Measurements from ENCODE around the gene DCDC2. TPM values are rescaled to one million over a fixed set of nuclear protein-coding genes. Genes with fewer than 3 reads are reported as not detected.
A peak's percentile ranks its signal among the peaks of the same experiment; 100 is the strongest.

The DCDC2 gene
- total RNA-seq, 1 donor from 2014 or later = 1.4 TPM

GRCh38 chr6:24287239-24287638 is 70.6 kb downstream of the DCDC2 start:
- Mint-ChIP-seq H3K4me3 (no peak overlapping the region), H3K36me3 (no peaks in the 10 kb centered on the region), H3K27me3 (ENCODE audit: low read depth) (no peaks in the 10 kb centered on the region), H3K4me1 (no peaks in the 10 kb centered on the region), H3K27ac (no peak overlapping the region), H3K9me3 (no peaks in the 10 kb centered on the region)
- no peak for DNase-seq (ENCODE audit: low spot score in 2 of 2, unreplicated experiment in 2 of 2)
- no peak for TF ChIP-seq CTCF (IDR thresholded peaks at IDR 0.05; ENCODE audit: unreplicated experiment)

- no peaks in the 10 kb centered on the region for H3K9me3 Mint-ChIP-seq
- no peak for TF ChIP-seq CTCF (IDR thresholded peaks at IDR 0.05; ENCODE audit: unreplicated experiment)
Measured at GRCh38 chr6:24284006-24284405, 73.9 kb downstream of the DCDC2 start.

GRCh38 chr6:24283043-24283985 is 74.5 kb downstream of the DCDC2 start:
- peak; percentile 40 to 71 for DNase-seq (ENCODE audit: low spot score in 2 of 2, unreplicated experiment in 2 of 2)
- no peak overlapping the region for H3K27ac Mint-ChIP-seq
- TF ChIP-seq CTCF (IDR thresholded peaks at IDR 0.05; ENCODE audit: unreplicated experiment) = peak; percentile 47
- H3K4me1 Mint-ChIP-seq = no peaks in the 10 kb centered on the region
- no peaks in the 10 kb centered on the region for H3K9me3 Mint-ChIP-seq
- peak overlapping the region; percentile 69 for H3K4me3 Mint-ChIP-seq
- no peaks in the 10 kb centered on the region for H3K27me3 Mint-ChIP-seq (ENCODE audit: low read depth)
- no peaks in the 10 kb centered on the region for H3K36me3 Mint-ChIP-seq

More at GRCh38 chr6:24284006-24284405, 73.9 kb downstream of the DCDC2 start:
- DNase-seq (ENCODE audit: low spot score in 2 of 2, unreplicated experiment in 2 of 2) = no peak
- no peak overlapping the region for H3K27ac Mint-ChIP-seq
- H3K36me3 Mint-ChIP-seq = no peaks in the 10 kb centered on the region
- no peaks in the 10 kb centered on the region for H3K4me1 Mint-ChIP-seq
- H3K4me3 Mint-ChIP-seq = no peak overlapping the region
- no peaks in the 10 kb centered on the region for H3K27me3 Mint-ChIP-seq (ENCODE audit: low read depth)

GRCh38 chr6:24274441-24275083 is 83.3 kb downstream of the DCDC2 start:
- H3K36me3 Mint-ChIP-seq = no peaks in the 10 kb centered on the region
- H3K27me3 Mint-ChIP-seq (ENCODE audit: low read depth) = no peaks in the 10 kb centered on the region
- no peaks in the 10 kb centered on the region for H3K9me3 Mint-ChIP-seq
- no peak overlapping the region for H3K4me3 Mint-ChIP-seq
- H3K4me1 Mint-ChIP-seq = peaks cover 55% of the 10 kb centered on the region
- DNase-seq (ENCODE audit: low spot score in 2 of 2, unreplicated experiment in 2 of 2) = no peak
- H3K27ac Mint-ChIP-seq = peak overlapping the region; percentile 55
- TF ChIP-seq CTCF (IDR thresholded peaks at IDR 0.05; ENCODE audit: unreplicated experiment) = peak; percentile 69

GRCh38 chr6:24273096-24273870 is 84.6 kb downstream of the DCDC2 start:
- Mint-ChIP-seq H3K4me1 (peaks cover 62% of the 10 kb centered on the region), H3K4me3 (no peak overlapping the region)

More at GRCh38 chr6:24273096-24273870, 84.6 kb downstream of the DCDC2 start:
- Mint-ChIP-seq H3K9me3 (no peaks in the 10 kb centered on the region), H3K27me3 (ENCODE audit: low read depth) (no peaks in the 10 kb centered on the region), H3K36me3 (no peaks in the 10 kb centered on the region), H3K27ac (peak overlapping the region; percentile 60)
- no peak for DNase-seq (ENCODE audit: low spot score in 2 of 2, unreplicated experiment in 2 of 2)
- no peak for TF ChIP-seq CTCF (IDR thresholded peaks at IDR 0.05; ENCODE audit: unreplicated experiment)
